Femur (tissue), 1 donor: Measurements from ENCODE around the gene PODN.

ENCODE experiments used
- DNase-seq: peaks from one replicate; pipeline ENCODE4 v3.0.0-alpha.2; 2017

Gene PODN

GRCh38 chr1:53051676-53052075, 10.3 kb upstream of the PODN start:
- DNase-seq, result no peak

DNA sequence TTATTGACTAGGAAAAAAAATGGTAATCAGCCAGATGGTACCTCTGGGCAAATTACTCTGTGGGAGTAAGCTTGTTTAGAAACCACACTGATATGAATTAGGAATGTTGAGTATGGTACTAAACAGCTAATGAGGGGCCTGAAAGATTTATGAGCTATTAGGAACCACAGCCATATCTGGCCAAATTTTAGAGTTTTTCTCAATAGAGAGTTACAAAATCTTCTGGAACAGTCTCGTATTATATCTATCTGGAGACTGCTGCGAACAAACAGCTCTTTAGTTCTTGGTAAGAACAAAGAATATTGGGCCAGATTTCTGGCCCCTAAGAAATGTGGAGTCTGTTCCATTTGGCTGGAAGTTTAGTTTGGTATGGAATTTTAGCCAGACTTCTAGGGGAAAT, 4.9 kb upstream of the PODN start:
- no peak for DNase-seq

- no peak for DNase-seq
These were observed 1.4 kb upstream of the PODN start for GRCh38 chr1:53060579-53060978.

- DNase-seq, result peak; percentile 59
These were observed 722 bp upstream of the PODN start for GRCh38 chr1:53061123-53061858.

DNA sequence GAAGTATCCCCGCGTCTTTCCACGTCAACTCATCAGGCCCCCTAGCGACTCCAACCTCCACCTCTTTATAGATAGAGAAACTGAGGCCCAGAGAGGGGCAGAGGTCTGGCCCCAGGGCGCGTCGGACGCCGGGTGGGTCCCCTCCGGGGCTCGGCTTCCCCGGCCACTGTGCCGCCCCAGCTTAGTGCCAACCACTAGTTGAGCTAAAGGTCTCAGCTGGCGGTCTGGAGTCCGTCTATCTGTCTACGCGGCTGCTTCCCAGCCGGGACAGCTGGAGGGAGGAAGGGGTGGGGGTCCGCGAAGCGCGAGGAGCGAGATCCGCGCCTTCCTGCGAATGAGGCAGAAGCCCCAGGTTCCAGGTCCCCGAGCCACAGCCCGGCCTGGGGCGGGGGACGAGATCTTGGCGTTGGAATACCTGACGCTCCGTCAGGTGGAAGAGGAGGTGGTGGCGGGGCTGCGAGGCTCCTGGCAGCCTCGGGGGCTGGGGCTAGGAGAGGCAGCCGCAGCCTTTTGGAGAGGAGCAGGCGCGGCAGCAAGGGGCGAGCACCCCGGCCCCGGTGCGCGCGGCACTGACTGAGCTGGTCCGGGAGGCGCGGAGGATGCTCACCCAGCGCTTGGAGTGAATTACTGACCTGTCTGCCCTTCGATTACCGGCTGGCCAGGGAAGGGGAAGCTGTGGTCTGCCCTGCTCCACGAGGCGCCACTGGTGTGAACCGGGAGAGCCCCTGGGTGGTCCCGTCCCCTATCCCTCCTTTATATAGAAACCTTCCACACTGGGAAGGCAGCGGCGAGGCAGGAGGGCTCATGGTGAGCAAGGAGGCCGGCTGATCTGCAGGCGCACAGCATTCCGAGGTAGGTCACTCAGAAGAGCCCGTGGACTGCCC, 937 bp downstream of the PODN start:
- no peak for DNase-seq

DNA sequence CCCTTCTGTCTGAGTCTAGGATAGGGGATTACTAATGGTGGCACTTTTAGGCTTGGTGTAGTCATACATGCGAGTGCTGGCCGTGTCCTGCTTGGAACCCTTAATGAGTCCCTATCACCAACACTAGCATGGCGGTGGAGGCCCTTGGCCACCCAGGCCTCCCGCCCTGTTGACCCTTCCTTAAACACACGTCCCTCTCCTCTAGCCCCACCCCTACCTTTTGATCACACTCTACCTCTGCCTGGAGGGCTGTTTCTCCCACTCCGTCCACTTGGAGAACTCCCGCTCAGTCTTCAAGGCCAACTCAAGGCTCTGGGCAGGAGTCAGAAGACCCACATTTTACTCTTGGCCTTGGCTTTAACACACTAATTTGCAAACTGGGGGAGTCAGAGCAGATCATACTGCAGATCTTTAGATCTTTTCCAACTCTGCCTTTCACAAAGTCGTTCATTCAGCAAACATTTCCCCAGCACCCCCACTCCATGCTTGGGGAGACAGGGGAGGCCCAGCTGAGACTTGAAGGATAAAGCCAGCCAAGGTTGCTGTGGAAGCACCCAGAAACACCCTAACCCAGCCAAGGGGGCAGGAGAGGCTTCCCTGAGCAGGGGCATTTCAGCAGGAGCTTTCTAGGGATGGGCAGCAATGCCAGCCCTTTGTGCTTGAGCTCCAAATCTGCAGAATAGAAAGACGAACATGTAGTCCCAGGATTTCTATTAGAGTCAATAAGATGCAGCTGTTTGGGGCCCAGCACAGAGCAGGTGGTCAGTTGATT, 1.9 kb downstream of the PODN start:
- no peak for DNase-seq

GRCh38 chr1:53065391-53065790, 3.4 kb downstream of the PODN start:
- DNase-seq, result no peak

GRCh38 chr1:53066488-53066887, 4.5 kb downstream of the PODN start:
- DNase-seq, result no peak

DNA sequence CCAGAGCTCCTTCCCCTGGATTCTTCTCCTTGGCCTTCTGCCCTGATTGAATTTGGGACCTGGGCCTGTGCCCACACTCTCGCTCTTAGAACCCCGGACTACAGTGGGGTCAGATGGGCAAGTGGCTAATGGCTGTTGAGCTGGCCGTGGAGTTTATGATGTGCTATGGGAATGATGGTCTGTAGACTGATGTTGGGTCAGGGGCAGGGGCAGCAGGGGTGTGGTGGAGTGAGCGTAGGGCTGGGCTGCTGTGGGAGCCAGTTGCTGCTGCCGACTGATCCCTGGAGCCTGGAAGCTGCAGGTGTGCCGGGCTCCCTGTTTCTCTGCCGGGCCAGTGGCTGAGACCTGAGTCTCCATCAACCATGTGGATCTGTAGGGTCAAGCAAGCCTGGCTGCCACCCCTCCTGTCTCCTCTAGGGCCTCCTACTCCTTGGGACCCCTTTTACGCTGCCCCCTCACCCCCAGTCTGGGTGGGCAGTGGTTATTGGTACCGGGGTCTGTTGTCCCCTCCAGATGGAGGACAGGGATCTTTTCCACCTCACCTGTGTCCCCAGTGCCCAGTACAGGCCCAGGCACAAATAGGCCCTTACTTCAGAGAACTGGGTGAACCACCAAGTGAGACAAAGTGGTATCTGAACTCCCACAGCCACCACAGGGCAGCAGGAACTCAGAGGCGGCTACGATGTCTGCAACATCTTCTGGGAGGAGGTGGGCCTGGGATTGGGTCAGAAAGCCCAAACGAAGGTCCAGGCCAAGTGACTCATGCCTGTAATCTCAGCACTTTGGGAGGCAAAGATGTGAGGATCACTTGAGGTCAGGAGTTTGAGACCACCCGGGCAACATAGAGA, 5.1 kb downstream of the PODN start:
- no peak for DNase-seq

DNA sequence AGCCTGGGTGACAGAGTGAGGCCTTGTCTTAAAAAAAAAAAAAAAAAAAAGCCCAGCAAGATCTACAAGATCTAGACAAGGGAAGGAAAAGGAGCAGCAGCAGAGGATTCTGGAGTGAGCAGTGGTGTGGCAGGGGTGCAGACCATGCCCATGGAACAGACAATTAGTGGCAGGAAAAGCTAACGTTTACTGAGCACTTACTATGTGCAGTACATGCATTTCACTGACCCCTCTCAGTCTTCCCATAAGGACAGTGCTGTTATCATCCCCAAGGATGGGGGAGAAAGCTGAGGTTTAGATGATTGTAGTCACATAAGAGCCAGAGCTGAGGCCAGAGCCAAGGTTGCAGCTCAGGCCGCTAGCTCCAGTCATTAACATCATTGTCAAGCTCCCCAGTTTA, 5.9 kb downstream of the PODN start:
- DNase-seq, result no peak

GRCh38 chr1:53068314-53069099, 6.5 kb downstream of the PODN start:
- DNase-seq, result no peak

- DNase-seq, result no peak
These were observed 7.3 kb downstream of the PODN start for GRCh38 chr1:53069265-53069662.

DNA sequence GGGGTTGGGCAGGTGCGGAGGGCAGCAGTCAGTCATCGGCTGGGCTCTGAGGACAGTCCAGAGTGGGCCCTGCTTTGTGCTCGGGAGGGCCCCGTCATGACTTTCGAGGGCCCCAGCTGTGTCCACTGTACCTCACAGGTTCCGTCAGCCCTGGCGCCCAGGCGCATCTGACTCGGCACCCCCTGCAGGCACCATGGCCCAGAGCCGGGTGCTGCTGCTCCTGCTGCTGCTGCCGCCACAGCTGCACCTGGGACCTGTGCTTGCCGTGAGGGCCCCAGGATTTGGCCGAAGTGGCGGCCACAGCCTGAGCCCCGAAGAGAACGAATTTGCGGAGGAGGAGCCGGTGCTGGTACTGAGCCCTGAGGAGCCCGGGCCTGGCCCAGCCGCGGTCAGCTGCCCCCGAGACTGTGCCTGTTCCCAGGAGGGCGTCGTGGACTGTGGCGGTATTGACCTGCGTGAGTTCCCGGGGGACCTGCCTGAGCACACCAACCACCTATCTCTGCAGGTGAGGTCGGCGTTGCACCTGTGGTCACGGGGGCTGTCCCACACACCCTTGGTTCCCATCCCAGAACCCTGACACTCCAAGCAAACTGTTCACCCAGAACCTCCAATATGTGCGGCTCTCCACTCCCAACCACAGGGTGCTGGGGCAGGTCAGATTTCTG, 7.8 kb downstream of the PODN start:
- no peak for DNase-seq

GRCh38 chr1:53070621-53071020, 8.6 kb downstream of the PODN start:
- no peak for DNase-seq

- DNase-seq, result no peak
These were observed 9.3 kb downstream of the PODN start for GRCh38 chr1:53071167-53071865.

GRCh38 chr1:53071915-53072314, 9.9 kb downstream of the PODN start:
- no peak for DNase-seq

DNA sequence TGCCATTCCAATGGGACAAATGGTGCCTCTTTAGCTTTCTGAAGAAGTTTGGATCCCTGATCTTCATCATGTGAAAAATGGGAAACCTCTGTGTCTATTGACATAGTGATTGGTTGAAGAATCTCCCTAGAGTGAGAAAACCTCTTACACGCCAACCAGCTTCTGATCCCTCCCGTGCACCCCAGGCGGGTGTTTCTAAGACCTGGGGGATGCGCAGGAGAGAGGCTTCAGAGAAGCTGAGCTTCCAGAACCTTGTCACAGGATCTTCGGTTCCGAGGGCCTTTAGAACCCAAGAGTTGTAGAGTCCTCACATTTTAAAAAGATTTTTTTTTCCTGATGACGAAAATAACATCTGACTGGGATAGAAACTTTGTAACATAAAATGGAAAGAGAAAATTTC, 11.3 kb downstream of the PODN start:
- DNase-seq, result no peak

- peak; percentile 48 for DNase-seq
These were observed 11.9 kb downstream of the PODN start for GRCh38 chr1:53073868-53074311.

DNA sequence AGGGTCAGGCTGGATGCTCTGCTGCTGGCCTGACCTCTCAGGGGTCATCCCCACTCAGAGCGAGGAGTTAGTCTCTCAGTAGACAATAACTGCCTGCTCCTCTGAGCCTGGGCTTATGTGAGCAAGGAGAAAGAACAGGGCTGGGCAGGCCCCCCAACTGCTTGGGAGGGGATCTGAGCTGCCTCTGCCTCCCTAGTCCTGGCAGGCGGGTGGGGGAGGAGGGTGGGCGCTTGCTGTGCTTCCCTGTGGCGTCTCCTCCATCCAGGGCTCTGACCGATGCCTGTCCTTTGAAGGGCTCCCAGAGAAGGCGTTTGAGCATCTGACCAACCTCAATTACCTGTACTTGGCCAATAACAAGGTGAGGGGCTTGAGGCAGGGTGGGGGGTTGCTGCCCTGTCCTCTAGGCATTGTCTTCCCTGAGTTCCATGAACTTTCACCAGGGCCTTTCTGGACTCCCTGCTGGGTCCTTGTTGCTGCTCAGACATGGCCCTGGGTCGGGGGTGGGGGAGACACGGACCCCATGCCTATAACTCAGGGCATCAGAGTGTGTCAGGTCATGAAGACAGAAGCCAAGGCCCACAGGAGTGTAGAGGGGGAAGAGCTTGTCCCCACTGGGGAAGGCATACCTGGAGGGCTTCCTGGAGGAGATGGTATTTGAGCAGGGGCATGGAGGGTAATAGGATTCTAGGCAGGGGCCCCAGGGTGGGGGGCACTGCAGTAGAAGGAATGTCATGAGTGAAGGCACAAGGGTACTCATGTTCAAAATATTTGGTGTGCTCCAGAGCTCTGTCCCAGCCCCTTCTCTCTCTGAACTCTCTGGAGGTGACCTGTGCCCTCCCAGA, 12.5 kb downstream of the PODN start:
- no peak for DNase-seq
